Loucy (cell line): ENCODE data around the gene TRPV2.
A peak's percentile ranks its signal among the peaks of the same experiment; 100 is the strongest.

Source experiments
- H2AFZ ChIP-seq: fragments of 200-600 bp; sonication (generic); 2 replicates; pipeline ENCODE4 v1.6.0; 2016; ENCODE audit warnings: antibody characterized with exemption, mild to moderate bottlenecking, low read length, moderate library complexity
- H3F3A ChIP-seq: fragments of 200-600 bp; 2 replicates; pipeline ENCODE4 v1.6.0; 2016; ENCODE audit warnings: antibody characterized with exemption, low read depth, mild to moderate bottlenecking
- H3K27me3 ChIP-seq: fragments of 200-600 bp; sonication (generic); 2 replicates; pipeline ENCODE4 v1.6.1; 2014; ENCODE audit warnings: low read length, mild to moderate bottlenecking; ENCODE audit not compliant: insufficient read depth, poor library complexity, severe bottlenecking
- H3K36me3 ChIP-seq: fragments of 200-600 bp; sonication (generic); 2 replicates; pipeline ENCODE4 v1.6.1; 2016; ENCODE audit warnings: low read length; ENCODE audit not compliant: insufficient read depth
- H3K4me1 ChIP-seq: fragments of 200-600 bp; sonication (generic); 2 replicates; pipeline ENCODE4 v1.5.1; 2014; ENCODE audit warnings: low read length, mild to moderate bottlenecking; ENCODE audit not compliant: insufficient read depth, poor library complexity, severe bottlenecking
- H3K4me2 ChIP-seq: fragments of 200-600 bp; sonication (generic); 2 replicates; pipeline ENCODE4 v1.6.0; 2014; ENCODE audit warnings: antibody characterized with exemption, low read length, low read depth, mild to moderate bottlenecking; ENCODE audit not compliant: poor library complexity, severe bottlenecking
- H3K4me3 ChIP-seq: fragments of 200-600 bp; sonication (generic); 2 replicates; pipeline ENCODE4 v1.5.1; 2014; ENCODE audit warnings: low read length, mild to moderate bottlenecking, mixed read lengths; ENCODE audit not compliant: poor library complexity, severe bottlenecking
- H3K79me2 ChIP-seq: fragments of 200-600 bp; sonication (generic); 2 replicates; pipeline ENCODE4 v1.6.1; 2014; ENCODE audit warnings: low read length; ENCODE audit not compliant: insufficient read depth
- H3K9ac ChIP-seq: fragments of 200-600 bp; sonication (generic); 2 replicates; pipeline ENCODE4 v1.6.0; 2014; ENCODE audit warnings: mild to moderate bottlenecking, low read depth, low read length, moderate library complexity; ENCODE audit not compliant: poor library complexity, severe bottlenecking
- H3K9me2 ChIP-seq: fragments of 200-600 bp; sonication (generic); replicated peaks from 2 replicates; pipeline ENCODE4 v1.6.1; 2016; ENCODE audit warnings: low read depth, low read length, mixed read lengths
- H3K9me3 ChIP-seq: fragments of 200-600 bp; sonication (generic); 2 replicates; pipeline ENCODE4 v1.6.1; 2014; ENCODE audit warnings: mild to moderate bottlenecking, antibody characterized with exemption, low read length, low read depth; ENCODE audit not compliant: insufficient read depth
- H4K20me1 ChIP-seq: fragments of 200-600 bp; sonication (generic); 2 replicates; pipeline ENCODE4 v1.6.0; 2014; ENCODE audit warnings: antibody characterized with exemption, low read length, mild to moderate bottlenecking; ENCODE audit not compliant: insufficient read depth, poor library complexity, severe bottlenecking
- EZH2phosphoT487 ChIP-seq: fragments of 200-600 bp; IDR thresholded peaks from 2 replicates; pipeline ENCODE4 v1.6.1; 2018; ENCODE audit warnings: antibody characterized with exemption, mild to moderate bottlenecking, moderate library complexity, borderline replicate concordance
- TF ChIP-seq, protein P1 (sequence below): fragments of 200-600 bp; sonication (generic); conservative IDR thresholded peaks from 2 replicates; pipeline ENCODE4 v1.5.1; 2014; ENCODE audit warnings: mild to moderate bottlenecking, antibody characterized with exemption, low read length

The TRPV2 gene

DNA sequence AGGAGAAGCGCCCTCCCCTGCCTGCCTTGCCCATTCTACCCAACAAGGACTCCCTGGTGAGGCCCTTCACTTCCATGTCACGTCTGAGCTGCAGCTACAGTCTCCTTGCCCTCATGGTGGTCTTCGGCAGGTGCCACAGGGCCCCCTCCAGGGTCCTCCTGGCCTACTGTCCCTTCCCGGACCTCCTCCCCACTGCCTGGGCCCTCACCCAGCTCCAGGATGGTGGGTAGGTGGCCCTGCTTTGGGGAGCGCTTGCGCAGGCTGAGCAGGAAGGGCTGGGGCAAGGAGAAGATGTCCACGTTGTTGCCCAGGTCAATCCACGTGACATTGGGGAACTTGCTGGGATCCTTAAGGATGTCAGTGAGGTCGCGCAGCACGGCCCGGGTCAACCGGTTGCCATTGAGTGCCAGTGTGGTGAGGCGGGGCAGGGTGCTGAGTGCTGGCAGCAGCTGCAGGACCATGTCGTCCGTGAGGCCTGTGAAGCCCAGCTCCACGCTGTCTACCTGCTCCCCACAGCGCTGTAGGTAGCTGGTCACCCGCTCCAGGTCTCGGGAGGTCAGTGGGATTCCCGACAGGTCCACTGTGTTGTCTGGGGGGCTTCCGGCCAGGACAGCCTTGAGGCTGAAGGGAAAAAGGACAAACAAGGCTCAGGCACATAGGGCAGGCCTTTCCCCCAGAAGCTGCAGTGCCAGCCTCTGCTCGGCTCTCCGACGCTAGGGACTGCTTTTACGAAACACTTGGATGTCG lies 28.3 kb downstream of the TRPV2 start:
- TF ChIP-seq, protein P1, sequence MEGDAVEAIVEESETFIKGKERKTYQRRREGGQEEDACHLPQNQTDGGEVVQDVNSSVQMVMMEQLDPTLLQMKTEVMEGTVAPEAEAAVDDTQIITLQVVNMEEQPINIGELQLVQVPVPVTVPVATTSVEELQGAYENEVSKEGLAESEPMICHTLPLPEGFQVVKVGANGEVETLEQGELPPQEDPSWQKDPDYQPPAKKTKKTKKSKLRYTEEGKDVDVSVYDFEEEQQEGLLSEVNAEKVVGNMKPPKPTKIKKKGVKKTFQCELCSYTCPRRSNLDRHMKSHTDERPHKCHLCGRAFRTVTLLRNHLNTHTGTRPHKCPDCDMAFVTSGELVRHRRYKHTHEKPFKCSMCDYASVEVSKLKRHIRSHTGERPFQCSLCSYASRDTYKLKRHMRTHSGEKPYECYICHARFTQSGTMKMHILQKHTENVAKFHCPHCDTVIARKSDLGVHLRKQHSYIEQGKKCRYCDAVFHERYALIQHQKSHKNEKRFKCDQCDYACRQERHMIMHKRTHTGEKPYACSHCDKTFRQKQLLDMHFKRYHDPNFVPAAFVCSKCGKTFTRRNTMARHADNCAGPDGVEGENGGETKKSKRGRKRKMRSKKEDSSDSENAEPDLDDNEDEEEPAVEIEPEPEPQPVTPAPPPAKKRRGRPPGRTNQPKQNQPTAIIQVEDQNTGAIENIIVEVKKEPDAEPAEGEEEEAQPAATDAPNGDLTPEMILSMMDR = no peak
- TF ChIP-seq EZH2phosphoT487 = no peak
- Histone ChIP-seq H3K4me1 (peaks cover 36% of the 10 kb centered on the region), H2AFZ (no peak overlapping the region), H3K4me2 (peak overlapping the region; percentile 99), H3K36me3 (peaks cover 63% of the 10 kb centered on the region), H3K79me2 (peaks cover 80% of the 10 kb centered on the region), H3K27me3 (peaks cover 5% of the 10 kb centered on the region), H3K9me3 (no peaks in the 10 kb centered on the region), H3K9me2 (no peaks in the 10 kb centered on the region), H3F3A (no peaks in the 10 kb centered on the region), H4K20me1 (peaks cover 67% of the 10 kb centered on the region), H3K9ac (peak overlapping the region; percentile 99), H3K4me3 (peak overlapping the region; percentile 83)

DNA sequence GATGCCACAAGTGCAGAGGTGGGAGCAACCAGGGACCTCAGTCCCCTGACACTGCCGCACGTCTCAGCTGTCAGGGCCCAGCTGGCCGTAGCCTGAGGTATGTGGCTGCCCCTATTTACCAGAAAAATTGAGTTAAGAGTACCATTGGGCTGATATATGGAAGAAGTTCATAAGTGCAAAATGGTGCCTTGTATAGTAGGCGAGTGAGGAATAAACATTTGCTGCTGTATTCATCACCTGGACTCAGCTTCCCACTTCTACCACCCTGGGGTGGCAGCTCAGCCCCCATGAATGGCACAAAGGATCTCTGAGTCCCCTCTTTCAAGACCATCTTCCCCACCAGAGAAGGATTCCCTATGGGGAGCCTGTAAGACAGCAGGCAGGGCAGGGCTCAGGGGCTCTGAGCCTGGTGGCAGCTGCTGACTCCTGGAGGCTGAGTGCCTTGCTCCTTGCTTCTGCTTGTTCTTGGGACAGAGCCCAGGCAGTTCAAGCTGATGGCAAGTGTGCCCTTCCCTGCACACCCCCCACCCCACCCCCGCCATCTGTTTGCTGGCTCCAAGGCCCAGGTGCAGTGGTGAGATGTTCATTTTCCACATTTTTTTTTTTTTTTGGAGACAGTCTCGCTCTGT lies 29.0 kb downstream of the TRPV2 start:
- TF ChIP-seq, protein P1 = no peak
- no peak for TF ChIP-seq EZH2phosphoT487
- Histone ChIP-seq H3K27me3 (peaks cover under 1% of the 10 kb centered on the region), H3K4me2 (peak overlapping the region; percentile 99), H2AFZ (no peak overlapping the region), H3K79me2 (peaks cover 74% of the 10 kb centered on the region), H3K4me3 (no peak overlapping the region), H3K4me1 (peaks cover 36% of the 10 kb centered on the region), H3F3A (no peaks in the 10 kb centered on the region), H4K20me1 (peaks cover 64% of the 10 kb centered on the region), H3K9ac (no peak overlapping the region), H3K36me3 (peaks cover 69% of the 10 kb centered on the region), H3K9me2 (no peaks in the 10 kb centered on the region), H3K9me3 (no peaks in the 10 kb centered on the region)

DNA sequence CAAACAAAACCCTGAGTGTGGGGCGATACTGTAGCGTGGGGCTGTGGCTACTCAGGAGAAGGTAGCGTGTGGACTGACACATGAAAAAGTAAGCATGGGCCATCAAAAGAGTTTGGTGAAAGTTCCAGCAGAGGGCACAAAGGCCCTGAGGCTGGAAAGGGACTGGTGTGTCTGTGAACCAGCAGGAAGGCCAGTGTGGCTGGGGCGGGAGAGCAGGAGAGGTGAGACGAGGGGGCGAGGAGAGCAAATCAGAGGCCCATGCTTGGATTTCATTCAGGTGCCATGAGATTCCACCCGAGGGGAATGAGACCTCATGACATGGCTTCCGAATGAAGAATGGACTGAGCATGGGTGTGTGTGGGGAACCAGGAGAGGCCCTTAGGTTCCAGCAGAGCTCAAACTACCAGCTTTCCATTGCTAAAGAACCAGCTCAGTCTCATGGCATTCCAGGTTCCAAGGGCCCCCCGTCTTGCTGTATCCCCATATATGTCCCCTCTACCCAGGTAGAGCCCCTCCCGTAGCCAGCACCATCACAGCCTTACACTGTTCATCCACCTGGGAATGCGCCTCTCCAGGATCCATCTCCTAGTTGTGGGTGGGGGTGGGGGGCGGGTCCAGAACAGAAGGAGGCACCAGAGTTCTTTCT lies 31.1 kb downstream of the TRPV2 start:
- H3K4me2 ChIP-seq = no peak overlapping the region
- H3F3A ChIP-seq = no peaks in the 10 kb centered on the region
- H4K20me1 ChIP-seq = peaks cover 43% of the 10 kb centered on the region
- H3K9me2 ChIP-seq = no peaks in the 10 kb centered on the region
- H3K79me2 ChIP-seq = peaks cover 53% of the 10 kb centered on the region
- TF ChIP-seq, protein P1 = 0 out of 2 replicates have a peak, but pooled peaks have one; percentile 11
- no peak for TF ChIP-seq EZH2phosphoT487
- no peaks in the 10 kb centered on the region for H3K27me3 ChIP-seq
- no peak overlapping the region for H3K4me3 ChIP-seq
- no peak overlapping the region for H3K9ac ChIP-seq
- H3K4me1 ChIP-seq = peaks cover 16% of the 10 kb centered on the region
- H3K36me3 ChIP-seq = peaks cover 60% of the 10 kb centered on the region
- no peaks in the 10 kb centered on the region for H3K9me3 ChIP-seq
- H2AFZ ChIP-seq = no peak overlapping the region
